CD4-positive, alpha-beta T cell (primary cell): ENCODE data around the gene KANK4. TPM values are rescaled to one million over a fixed set of nuclear protein-coding genes. Genes with fewer than 3 reads are reported as not detected.

ENCODE experiments used
- ATAC-seq: fragments of 200-7000 bp; cut with Tn5 transposase; one replicate; pipeline ENCODE4 v1.10.0; 2022; ENCODE audit warnings: mild to moderate bottlenecking; ENCODE audit not compliant: poor library complexity
- CTCF ChIA-PET: fragments of 350-600 bp; sonication (Branson Sonifier 250); formaldehyde crosslinking; loops from one replicate; lab custom pipeline; 2021; ENCODE audit warnings: antibody characterized with exemption, inconsistent platforms; lab: Charles Lee
- POLR2A ChIA-PET: fragments of 350-600 bp; sonication (Branson Sonifier 250); formaldehyde crosslinking; loops from one replicate; lab custom pipeline; 2021; ENCODE audit warnings: antibody characterized with exemption, inconsistent platforms; lab: Charles Lee
- DNase-seq, 14 experiments: peaks; one replicate each; pipeline ENCODE4 v3.0.0-alpha.2; 2013 to 2020; ENCODE audit warnings: mixed read lengths in 2 of 14
- H3K27ac ChIP-seq, 2 donors: one replicate each; pipeline versions ENCODE4 v1.5.1 to v1.7.0; 2013; ENCODE audit warnings: low read length in 2 of 2, low read depth in 1 of 2, mild to moderate bottlenecking in 1 of 2
- H3K27me3 ChIP-seq, 2 experiments: 1 replicate in 1 of 2; 2 replicates in 1 of 2; pipeline versions ENCODE4 v1.6.1 to v1.7.0; 2013; ENCODE audit warnings: low read length in 2 of 2, control low read depth in 1 of 2, mild to moderate bottlenecking in 1 of 2, moderate library complexity in 1 of 2; ENCODE audit not compliant: insufficient read depth in 2 of 2, control insufficient read depth in 1 of 2
- H3K36me3 ChIP-seq: one replicate; pipeline ENCODE4 v1.6.1; 2013; ENCODE audit warnings: low read length, control low read depth; ENCODE audit not compliant: insufficient read depth
- H3K4me1 ChIP-seq: one replicate; pipeline ENCODE4 v1.6.1; 2013; ENCODE audit warnings: low read length, control low read depth; ENCODE audit not compliant: insufficient read depth
- H3K4me3 ChIP-seq: one replicate; pipeline ENCODE4 v1.5.1; 2013; ENCODE audit warnings: mild to moderate bottlenecking, low read length, moderate library complexity
- H3K9me3 ChIP-seq, 2 experiments: 1 replicate in 1 of 2; 2 replicates in 1 of 2; pipeline versions ENCODE4 v1.6.1 to v1.7.0; 2013; ENCODE audit warnings: low read length in 2 of 2, mild to moderate bottlenecking in 2 of 2, control low read depth in 1 of 2, moderate library complexity in 1 of 2; ENCODE audit not compliant: control insufficient read depth in 1 of 2, insufficient read depth in 1 of 2
- H3K27ac Mint-ChIP-seq: one replicate; pipeline ENCODE4 v1.8.0; 2020; ENCODE audit warnings: mixed read lengths
- H3K27me3 Mint-ChIP-seq: one replicate; pipeline ENCODE4 v1.8.0; 2021; ENCODE audit warnings: mixed read lengths
- H3K36me3 Mint-ChIP-seq: one replicate; pipeline ENCODE4 v1.8.0; 2021; ENCODE audit warnings: low read depth, mixed read lengths
- H3K4me1 Mint-ChIP-seq: one replicate; pipeline ENCODE4 v1.8.0; 2021; ENCODE audit warnings: low read depth, mixed read lengths
- H3K4me3 Mint-ChIP-seq: one replicate; pipeline ENCODE4 v1.8.0; 2020; ENCODE audit warnings: mild to moderate bottlenecking, mixed read lengths
- H3K9me3 Mint-ChIP-seq: one replicate; pipeline ENCODE4 v1.8.0; 2020; ENCODE audit warnings: mixed read lengths
- intact Hi-C, 2 experiments: fragments of 100-400 bp; cut with DNase I in 1 of 2; cut with micrococcal nuclease in 1 of 2; formaldehyde crosslinking; loops; one replicate each; pipeline versions ENCODE4 v1.15.1 to v1.9.0; 2023 to 2025; cut with DNase I, micrococcal nuclease
- total RNA-seq, 174 experiments: library from RNA in 2 of 174; stranded (reverse) in 2 of 174; gene quantifications; one replicate each; pipeline ENCODE4 v1.2.3 and lab custom pipeline; 2021 to 2026
- TF ChIP-seq, protein P1 (sequence below): fragments of 200-600 bp; IDR thresholded peaks from one replicate; pipeline ENCODE4 v1.8.0; 2022; ENCODE audit warnings: antibody characterized with exemption, mild to moderate bottlenecking

The KANK4 gene
- total RNA-seq, 2 experiments from 2014 or later, result not detected

DNA sequence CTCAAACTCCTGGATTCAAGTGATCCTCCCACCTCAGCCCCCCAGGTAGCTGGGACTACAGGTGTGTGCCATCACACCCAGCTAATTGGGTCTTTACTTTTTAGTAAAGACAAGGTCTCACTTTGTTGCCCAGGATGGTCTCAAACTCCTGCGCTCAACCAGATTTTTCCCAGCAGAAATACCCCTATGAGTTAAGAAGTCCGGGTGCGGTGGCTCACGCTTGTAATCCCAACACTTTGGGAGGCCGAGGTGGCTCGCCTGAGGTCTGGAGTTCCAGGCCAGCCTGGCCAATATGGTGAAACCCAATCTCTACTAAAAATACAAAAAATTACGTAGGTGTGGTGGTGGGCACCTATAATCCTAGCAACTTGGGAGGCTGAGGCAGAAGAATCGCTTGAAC lies 131.1 kb downstream of the KANK4 start:
- intact Hi-C loops, result no loop called here
- Histone ChIP-seq H3K27ac (no peak overlapping the region), H3K4me1 (no peaks in the 10 kb centered on the region), H3K4me3 (no peak overlapping the region), H3K27me3 (peaks cover 0 to 1% of the 10 kb centered on the region in 2 experiments), H3K36me3 (no peaks in the 10 kb centered on the region), H3K9me3 (no peaks in the 10 kb centered on the region)
- TF ChIP-seq, protein P1, sequence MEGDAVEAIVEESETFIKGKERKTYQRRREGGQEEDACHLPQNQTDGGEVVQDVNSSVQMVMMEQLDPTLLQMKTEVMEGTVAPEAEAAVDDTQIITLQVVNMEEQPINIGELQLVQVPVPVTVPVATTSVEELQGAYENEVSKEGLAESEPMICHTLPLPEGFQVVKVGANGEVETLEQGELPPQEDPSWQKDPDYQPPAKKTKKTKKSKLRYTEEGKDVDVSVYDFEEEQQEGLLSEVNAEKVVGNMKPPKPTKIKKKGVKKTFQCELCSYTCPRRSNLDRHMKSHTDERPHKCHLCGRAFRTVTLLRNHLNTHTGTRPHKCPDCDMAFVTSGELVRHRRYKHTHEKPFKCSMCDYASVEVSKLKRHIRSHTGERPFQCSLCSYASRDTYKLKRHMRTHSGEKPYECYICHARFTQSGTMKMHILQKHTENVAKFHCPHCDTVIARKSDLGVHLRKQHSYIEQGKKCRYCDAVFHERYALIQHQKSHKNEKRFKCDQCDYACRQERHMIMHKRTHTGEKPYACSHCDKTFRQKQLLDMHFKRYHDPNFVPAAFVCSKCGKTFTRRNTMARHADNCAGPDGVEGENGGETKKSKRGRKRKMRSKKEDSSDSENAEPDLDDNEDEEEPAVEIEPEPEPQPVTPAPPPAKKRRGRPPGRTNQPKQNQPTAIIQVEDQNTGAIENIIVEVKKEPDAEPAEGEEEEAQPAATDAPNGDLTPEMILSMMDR, result no peak
- Mint-ChIP-seq H3K27me3 (peaks cover 6% of the 10 kb centered on the region), H3K4me3 (no peak overlapping the region), H3K4me1 (no peaks in the 10 kb centered on the region), H3K36me3 (no peaks in the 10 kb centered on the region), H3K27ac (no peak overlapping the region), H3K9me3 (no peaks in the 10 kb centered on the region)
- ATAC-seq (no peak), DNase-seq (no peak)
- CTCF ChIA-PET, result no interaction called here
- POLR2A ChIA-PET, result no interaction called here

- intact Hi-C loops, result no loop called here
- no peak for ATAC-seq
- Mint-ChIP-seq H3K4me1 (no peaks in the 10 kb centered on the region), H3K27ac (no peak overlapping the region), H3K4me3 (no peak overlapping the region), H3K36me3 (no peaks in the 10 kb centered on the region), H3K9me3 (no peaks in the 10 kb centered on the region), H3K27me3 (peaks cover under 1% of the 10 kb centered on the region)
- no peak overlapping the region for H3K4me3 ChIP-seq
- no peaks in the 10 kb centered on the region for H3K36me3 ChIP-seq
- no peaks in the 10 kb centered on the region for H3K27me3 ChIP-seq
- POLR2A ChIA-PET, result no interaction called here
- H3K4me1 ChIP-seq, result no peaks in the 10 kb centered on the region
- no peak overlapping the region for H3K27ac ChIP-seq
- no peaks in the 10 kb centered on the region for H3K9me3 ChIP-seq
- CTCF ChIA-PET, result no interaction called here
- TF ChIP-seq, protein P1, result no peak
- DNase-seq, result no peak
Measured at GRCh38 chr1:62187548-62187947, 131.7 kb downstream of the KANK4 start.

Other genes starting within 250 kb of the KANK4 start
- under 1 TPM in 1 of 2 experiments, not detected in 1; 0.06 TPM for gene L1TD1, start 124.6 kb downstream of the KANK4 start, total RNA-seq
- 10 to 100 TPM; 26.2 to 28.3 TPM for gene USP1, start 117.6 kb upstream of the KANK4 start, total RNA-seq